HG02943 (cell line): ENCODE measurements around the gene PLEKHN1.
"Not testable (repeated sequence)": the region's sequence is repeated elsewhere in the genome, so short reads cannot be mapped to it uniquely, and the experiment has no call there.

Experiments
- ATAC-seq: cut with Tn5 transposase; IDR thresholded peaks from one replicate; pipeline ENCODE4 v1.9.1; 2021; ENCODE audit warnings: mild to moderate bottlenecking, low read depth, moderate library complexity; ENCODE audit not compliant: unreplicated experiment

PLEKHN1 gene

GRCh38 chr1:971751-972506 is 5.6 kb downstream of the PLEKHN1 start:
- no peak for ATAC-seq

DNA sequence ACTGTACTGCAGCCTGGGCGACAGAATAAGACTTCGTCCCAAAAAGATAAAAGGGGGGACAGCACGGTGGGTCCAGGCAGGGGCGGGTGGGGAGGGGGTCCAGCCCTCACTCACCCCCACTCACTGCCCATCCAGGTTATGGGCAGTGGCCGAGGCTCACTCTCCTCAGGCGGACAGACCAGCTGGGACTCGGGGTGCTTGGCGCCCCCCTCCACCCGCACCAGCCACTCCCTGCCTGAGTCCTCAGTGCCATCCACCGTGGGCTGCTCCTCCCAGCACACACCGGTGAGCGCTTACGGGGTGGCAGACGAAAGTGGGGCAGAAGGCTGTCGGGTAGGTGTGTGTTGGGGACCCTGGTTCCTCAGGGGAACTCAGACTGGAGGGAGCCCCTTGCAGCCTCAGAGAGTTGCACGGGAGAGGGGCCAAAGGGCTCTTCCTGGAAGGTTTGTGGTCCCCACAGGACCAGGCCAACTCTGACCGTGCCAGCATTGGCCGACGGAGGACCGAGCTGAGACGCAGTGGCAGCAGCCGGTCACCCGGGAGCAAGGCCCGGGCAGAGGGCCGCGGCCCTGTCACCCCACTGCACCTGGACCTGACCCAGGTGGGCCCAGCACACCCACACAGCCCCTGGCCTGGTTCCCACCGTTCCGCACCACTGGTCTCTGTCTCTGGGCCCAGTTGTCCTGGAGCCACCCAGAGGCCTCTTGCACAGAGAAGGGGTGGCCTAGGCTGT is 6.6 kb downstream of the PLEKHN1 start:
- ATAC-seq = no peak

DNA sequence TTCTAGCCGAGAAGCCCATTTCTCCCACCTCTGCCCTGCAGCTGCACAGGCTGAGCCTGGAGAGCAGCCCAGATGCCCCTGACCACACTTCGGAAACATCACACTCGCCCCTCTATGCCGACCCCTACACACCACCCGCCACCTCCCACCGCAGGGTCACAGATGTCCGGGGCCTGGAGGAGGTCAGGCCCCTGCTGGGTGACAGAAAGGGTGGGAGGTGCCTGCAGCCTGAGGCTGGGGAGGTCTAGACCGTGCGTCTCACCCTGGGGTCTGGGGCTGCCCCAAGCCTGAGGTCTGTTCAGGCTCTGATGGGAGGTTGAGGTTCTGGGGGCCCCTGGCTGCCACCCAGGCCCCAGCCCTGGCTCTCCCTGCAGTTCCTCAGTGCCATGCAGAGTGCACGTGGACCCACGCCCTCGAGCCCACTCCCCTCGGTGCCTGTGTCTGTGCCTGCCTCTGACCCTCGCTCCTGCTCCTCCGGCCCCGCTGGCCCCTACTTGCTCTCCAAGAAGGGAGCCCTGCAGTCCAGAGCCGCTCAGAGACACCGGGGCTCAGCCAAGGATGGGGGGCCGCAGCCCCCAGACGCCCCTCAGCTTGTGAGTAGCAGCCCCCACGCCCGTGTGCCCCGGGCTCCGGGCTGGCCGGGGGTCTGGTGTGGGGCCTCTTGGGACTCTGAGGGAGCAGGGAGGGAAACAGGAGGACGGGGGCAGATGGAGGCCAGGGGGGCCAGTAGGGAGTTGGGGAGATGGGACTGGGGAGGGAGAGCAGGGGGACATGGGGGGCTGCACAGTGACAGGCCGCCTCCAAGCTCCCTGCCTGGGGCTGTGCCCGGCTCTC is 7.4 kb downstream of the PLEKHN1 start:
- no peak for ATAC-seq

DNA sequence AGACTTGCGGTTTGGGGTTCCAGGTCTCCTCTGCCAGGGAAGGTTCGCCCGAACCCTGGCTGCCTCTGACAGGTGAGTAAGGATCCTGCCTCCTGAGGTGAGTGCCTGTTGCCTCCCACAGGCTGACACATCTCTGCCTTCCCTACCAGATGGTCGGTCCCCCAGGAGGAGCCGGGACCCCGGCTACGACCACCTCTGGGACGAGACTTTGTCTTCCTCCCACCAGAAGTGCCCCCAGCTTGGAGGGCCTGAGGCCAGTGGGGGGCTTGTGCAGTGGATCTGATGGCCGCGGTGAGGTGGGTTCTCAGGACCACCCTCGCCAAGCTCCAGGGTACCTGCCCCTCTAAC is 8.0 kb downstream of the PLEKHN1 start:
- ATAC-seq = no peak

- no peak for ATAC-seq
Measured at GRCh38 chr1:974687-975328, 8.5 kb downstream of the PLEKHN1 start.

GRCh38 chr1:975365-975764 is 9.1 kb downstream of the PLEKHN1 start:
- no peak for ATAC-seq

DNA sequence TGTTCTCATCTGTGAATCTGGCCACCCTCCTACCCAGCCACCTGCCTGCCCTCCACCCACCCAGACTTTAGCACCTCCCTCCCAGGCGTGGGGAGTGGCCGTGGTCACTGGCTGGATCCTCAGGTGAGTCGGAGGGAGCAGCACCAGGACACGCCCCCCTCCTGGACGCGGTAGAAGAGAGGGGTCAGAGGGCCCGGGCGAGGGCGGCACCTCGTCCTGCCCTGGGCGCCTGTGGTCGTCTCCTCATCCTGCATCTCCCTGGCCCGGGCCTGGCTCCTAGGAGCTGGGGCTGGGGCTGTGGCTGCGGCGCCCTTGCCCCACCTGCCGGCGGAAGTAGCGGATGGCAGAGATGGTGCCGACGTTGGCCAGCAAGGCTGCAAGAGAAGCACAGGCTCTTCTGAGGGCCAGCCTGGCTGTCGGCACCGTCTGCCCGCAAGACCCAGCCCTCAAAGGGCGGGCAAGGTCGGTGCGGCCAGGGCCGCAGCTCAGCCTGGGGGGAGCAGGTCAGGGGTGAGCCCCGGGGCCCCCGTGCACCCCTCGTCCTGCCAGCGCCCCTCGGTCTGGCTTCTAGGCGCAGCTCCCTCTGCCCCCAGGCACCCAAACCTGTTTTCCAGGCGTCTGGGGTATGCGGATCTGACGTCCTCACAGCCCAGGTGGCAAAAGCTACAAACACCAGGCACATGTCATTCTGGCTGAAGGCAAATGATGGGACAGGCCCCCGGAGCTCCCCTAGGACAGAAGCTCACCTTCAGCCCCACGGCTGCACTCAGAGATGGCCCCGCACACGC is 9.8 kb downstream of the PLEKHN1 start:
- no peak for ATAC-seq

- ATAC-seq = not testable (repeated sequence)
Measured at GRCh38 chr1:976791-977190, 10.5 kb downstream of the PLEKHN1 start.

GRCh38 chr1:978069-978834 is 12.0 kb downstream of the PLEKHN1 start:
- no peak for ATAC-seq

- no peak for ATAC-seq
Measured at GRCh38 chr1:978835-979743, 12.8 kb downstream of the PLEKHN1 start.

- no peak for ATAC-seq
Measured at GRCh38 chr1:979744-980072, 13.4 kb downstream of the PLEKHN1 start.

GRCh38 chr1:980137-980571 is 13.9 kb downstream of the PLEKHN1 start:
- no peak for ATAC-seq

DNA sequence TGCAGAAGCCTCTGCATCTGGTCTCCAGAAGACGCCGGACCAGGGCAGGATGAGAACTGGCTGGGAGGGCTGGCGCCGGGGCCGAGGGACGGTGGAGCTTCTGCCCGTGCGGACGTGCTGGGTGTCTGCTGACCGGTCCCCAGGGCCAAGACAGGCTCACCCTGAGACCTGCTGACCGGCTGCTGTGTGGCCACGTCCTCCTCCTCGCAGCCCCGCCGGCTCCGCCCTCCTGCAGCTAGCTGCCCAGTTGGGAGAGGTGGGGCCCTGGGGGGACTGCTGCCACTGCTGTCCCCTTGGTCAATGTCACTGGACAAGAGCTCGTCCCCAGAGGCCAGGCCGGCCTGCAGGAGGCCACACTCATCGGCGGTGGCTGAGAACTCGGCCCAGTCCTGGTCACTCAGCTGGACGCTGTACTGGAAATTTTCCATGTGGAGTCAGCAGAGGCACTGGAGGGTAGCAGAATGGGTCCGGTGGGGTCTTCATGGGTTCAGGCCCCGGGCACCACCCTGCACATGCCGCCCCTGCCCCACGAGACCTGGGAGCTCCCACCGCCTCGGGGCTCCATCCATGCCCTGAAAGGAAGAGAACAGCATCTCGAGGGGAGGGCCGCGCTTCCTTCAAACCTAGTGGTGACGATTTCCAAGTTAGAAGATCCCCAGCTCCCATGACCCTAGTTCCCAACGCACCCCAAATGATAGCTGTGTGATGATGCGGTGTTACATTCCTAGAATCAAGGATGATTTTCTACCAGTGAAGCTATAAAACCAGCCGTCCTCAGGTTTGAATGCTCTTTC is 14.5 kb downstream of the PLEKHN1 start:
- no peak for ATAC-seq

DNA sequence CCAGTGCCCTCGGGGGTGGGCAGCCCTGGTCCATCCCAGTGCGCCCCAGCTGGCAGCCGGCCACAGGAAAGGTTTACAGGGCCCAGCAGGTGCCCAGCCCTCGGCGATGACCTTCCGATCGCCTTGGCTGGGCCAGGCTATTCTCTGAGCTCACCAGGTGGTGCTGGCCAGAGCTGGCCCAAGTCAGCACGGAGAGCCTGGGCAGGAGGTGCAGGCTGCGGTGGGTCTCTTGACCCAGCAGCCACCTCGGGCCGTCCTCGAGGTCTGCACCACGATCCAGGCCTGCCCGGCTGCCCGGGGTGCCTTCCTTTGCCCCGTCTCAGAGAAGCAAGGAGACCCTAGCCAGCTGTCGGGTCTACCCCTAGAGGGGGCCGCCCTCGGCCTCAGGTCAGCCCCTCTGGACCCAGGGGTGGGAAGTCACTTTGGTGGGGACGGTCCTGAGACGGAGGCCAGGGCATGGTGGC is 15.2 kb downstream of the PLEKHN1 start:
- no peak for ATAC-seq

DNA sequence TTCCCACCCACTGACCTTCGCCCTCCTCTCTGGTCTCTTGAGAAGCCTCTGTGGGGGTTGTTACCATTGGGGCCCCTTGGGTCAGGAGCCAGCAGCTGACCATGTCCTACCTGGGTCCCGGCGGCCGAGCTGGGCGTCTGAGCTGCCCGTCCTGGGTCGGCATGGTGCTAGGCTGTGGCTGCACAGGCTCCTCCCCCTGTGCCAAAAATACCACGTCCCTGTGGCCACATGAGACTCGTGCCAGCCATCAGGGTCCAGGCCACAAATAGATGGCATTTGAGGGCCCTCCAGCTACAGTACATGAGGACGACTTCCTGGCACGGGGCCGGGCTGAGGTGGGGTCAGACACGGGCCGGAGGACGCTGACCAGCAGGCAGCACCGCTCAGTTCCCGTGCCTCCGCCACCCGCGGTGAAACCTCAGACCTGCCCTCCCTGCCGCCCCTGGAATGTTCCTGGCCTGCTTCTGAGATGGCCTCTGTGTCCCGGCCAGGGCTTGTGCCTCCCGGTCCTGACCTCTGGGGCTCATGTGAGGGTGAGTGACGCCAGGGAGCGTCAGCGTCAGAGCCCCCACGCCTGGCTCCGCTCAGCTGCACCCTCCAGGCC is 15.8 kb downstream of the PLEKHN1 start, which contains the start of gene PERM1:
PERM1 (minus strand) TSS at position 139 of the 604 bp plus-strand sequence. CDS start 1,064 bp downstream, outside the sequence.
- ATAC-seq = no peak

GRCh38 chr1:982765-983436 is 16.6 kb downstream of the PLEKHN1 start:
- no peak for ATAC-seq
